NAMALWA (cell line): ENCODE results near the gene RBM44.
"Not testable (repeated sequence)": the region's sequence is repeated elsewhere in the genome, so short reads cannot be mapped to it uniquely, and the experiment has no call there.

Source experiments
- DNase-seq: peaks from one replicate; pipeline ENCODE4 v3.0.0-alpha.2; 2015; ENCODE audit warnings: low spot score

Gene RBM44

GRCh38 chr2:237774811-237775553 lies 23.6 kb upstream of the RBM44 start:
- peak; percentile 67 for DNase-seq

- DNase-seq = no peak
Measured at GRCh38 chr2:237779521-237779920, 19.1 kb upstream of the RBM44 start.

GRCh38 chr2:237782181-237782580 lies 16.4 kb upstream of the RBM44 start:
- no peak for DNase-seq

GRCh38 chr2:237783678-237784077 lies 14.9 kb upstream of the RBM44 start:
- not testable (repeated sequence) for DNase-seq

GRCh38 chr2:237786936-237787335 lies 11.6 kb upstream of the RBM44 start:
- DNase-seq = no peak

GRCh38 chr2:237790353-237790752 lies 8.2 kb upstream of the RBM44 start:
- DNase-seq = peak; percentile 4

GRCh38 chr2:237791977-237792727 lies 6.4 kb upstream of the RBM44 start:
- no peak for DNase-seq

GRCh38 chr2:237797253-237797652 lies 1.3 kb upstream of the RBM44 start:
- DNase-seq = no peak

GRCh38 chr2:237799060-237799428 lies 465 bp downstream of the RBM44 start:
- DNase-seq = no peak

GRCh38 chr2:237801466-237801865 lies 2.9 kb downstream of the RBM44 start:
- DNase-seq = no peak

GRCh38 chr2:237806334-237806733 lies 7.8 kb downstream of the RBM44 start:
- no peak for DNase-seq

GRCh38 chr2:237815637-237816036 lies 17.1 kb downstream of the RBM44 start:
- no peak for DNase-seq

- no peak for DNase-seq
Measured at GRCh38 chr2:237816531-237816930, 18.0 kb downstream of the RBM44 start.

GRCh38 chr2:237818066-237818473 lies 19.5 kb downstream of the RBM44 start:
- no peak for DNase-seq

- no peak for DNase-seq
Measured at GRCh38 chr2:237819231-237819630, 20.7 kb downstream of the RBM44 start.

- DNase-seq = no peak
Measured at GRCh38 chr2:237820421-237820820, 21.8 kb downstream of the RBM44 start.

- DNase-seq = no peak
Measured at GRCh38 chr2:237823544-237823943, 25.0 kb downstream of the RBM44 start.

- no peak for DNase-seq
Measured at GRCh38 chr2:237824085-237824484, 25.5 kb downstream of the RBM44 start.

GRCh38 chr2:237827421-237827987 lies 28.9 kb downstream of the RBM44 start:
- DNase-seq = no peak

GRCh38 chr2:237830522-237830921 lies 31.9 kb downstream of the RBM44 start:
- DNase-seq = no peak

- DNase-seq = no peak
Measured at GRCh38 chr2:237833546-237833945, 35.0 kb downstream of the RBM44 start.

- DNase-seq = no peak
Measured at GRCh38 chr2:237835372-237835771, 36.8 kb downstream of the RBM44 start.

- no peak for DNase-seq
Measured at GRCh38 chr2:237841051-237841450, 42.5 kb downstream of the RBM44 start.
